Activated CD8-positive, alpha-beta T cell treated with anti-CD3 and anti-CD28 coated beads for 36 hours (primary cell): ENCODE results near the gene AKAP9. TPM values are rescaled to one million over a fixed set of nuclear protein-coding genes. Genes with fewer than 3 reads are reported as not detected.

Experiments
- ATAC-seq: fragments of 200-7000 bp; cut with Tn5 transposase; one replicate; pipeline ENCODE4 v1.10.0; 2021; ENCODE audit warnings: mild to moderate bottlenecking, moderate library complexity
- CTCF ChIA-PET: fragments of 350-600 bp; sonication (Branson Sonifier 250); formaldehyde crosslinking; loops from one replicate; lab custom pipeline; 2021; ENCODE audit warnings: antibody characterized with exemption; lab: Charles Lee
- POLR2A ChIA-PET: fragments of 350-600 bp; sonication (Branson Sonifier 250); formaldehyde crosslinking; loops from one replicate; lab custom pipeline; 2021; ENCODE audit warnings: antibody characterized with exemption; lab: Charles Lee
- DNase-seq: peaks from one replicate; pipeline ENCODE4 v3.0.0-alpha.2; 2020
- H3K27ac Mint-ChIP-seq: one replicate; pipeline ENCODE4 v1.8.0; 2021; ENCODE audit warnings: mild to moderate bottlenecking, mixed read lengths
- H3K27me3 Mint-ChIP-seq: one replicate; pipeline ENCODE4 v1.8.0; 2021; ENCODE audit warnings: mixed read lengths
- H3K36me3 Mint-ChIP-seq: one replicate; pipeline ENCODE4 v1.8.0; 2021; ENCODE audit warnings: low read depth, mixed read lengths
- H3K4me1 Mint-ChIP-seq: one replicate; pipeline ENCODE4 v1.8.0; 2021; ENCODE audit warnings: low read depth, mixed read lengths
- H3K4me3 Mint-ChIP-seq: one replicate; pipeline ENCODE4 v1.8.0; 2021; ENCODE audit warnings: mild to moderate bottlenecking, moderate library complexity, mixed read lengths
- H3K9me3 Mint-ChIP-seq: one replicate; pipeline ENCODE4 v1.8.0; 2021; ENCODE audit warnings: mixed read lengths
- CTCF ChIP-seq: fragments of 200-600 bp; IDR thresholded peaks from one replicate; pipeline ENCODE4 v1.8.0; 2022; ENCODE audit warnings: antibody characterized with exemption, mild to moderate bottlenecking
- intact Hi-C: fragments of 100-400 bp; cut with micrococcal nuclease; formaldehyde crosslinking; loops from one replicate; pipeline ENCODE4 v1.10.0; 2022
- total RNA-seq, 2 experiments: library from RNA; stranded (reverse); gene quantifications; one replicate each; pipeline ENCODE4 v1.2.3, GENCODE V29; 2021

Gene AKAP9
- total RNA-seq, 2 experiments from 2014 or later, result 24.8 to 28.4 TPM

DNA sequence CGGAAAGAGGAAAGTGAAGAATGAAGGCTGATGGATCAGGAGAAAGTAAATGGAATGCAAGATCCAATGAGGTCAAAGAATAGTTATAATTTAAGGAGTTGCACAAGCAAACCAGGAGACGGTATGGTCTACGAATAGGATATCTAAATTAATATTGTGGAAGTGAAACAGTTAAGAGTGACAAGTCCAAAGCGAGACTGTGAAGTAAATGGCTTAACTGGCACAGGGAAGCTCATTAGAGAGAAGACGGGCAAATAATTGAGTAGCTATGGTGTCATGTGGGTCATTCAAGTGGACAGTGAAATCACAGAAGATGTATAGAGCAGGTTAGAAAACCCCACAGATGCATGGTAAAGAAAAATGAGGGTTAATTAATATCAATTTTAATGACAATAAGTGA, 190.4 kb downstream of the AKAP9 start:
- Mint-ChIP-seq H3K4me3 (no peak overlapping the region), H3K36me3 (peaks cover 43% of the 10 kb centered on the region), H3K4me1 (peaks cover 29% of the 10 kb centered on the region), H3K9me3 (no peaks in the 10 kb centered on the region), H3K27ac (no peak overlapping the region), H3K27me3 (no peaks in the 10 kb centered on the region)
- ChIA-PET CTCF (no interaction called here), POLR2A (no interaction called here)
- no peak for ATAC-seq
- intact Hi-C loops, result no loop called here
- DNase-seq, result no peak
- no peak for TF ChIP-seq CTCF

DNA sequence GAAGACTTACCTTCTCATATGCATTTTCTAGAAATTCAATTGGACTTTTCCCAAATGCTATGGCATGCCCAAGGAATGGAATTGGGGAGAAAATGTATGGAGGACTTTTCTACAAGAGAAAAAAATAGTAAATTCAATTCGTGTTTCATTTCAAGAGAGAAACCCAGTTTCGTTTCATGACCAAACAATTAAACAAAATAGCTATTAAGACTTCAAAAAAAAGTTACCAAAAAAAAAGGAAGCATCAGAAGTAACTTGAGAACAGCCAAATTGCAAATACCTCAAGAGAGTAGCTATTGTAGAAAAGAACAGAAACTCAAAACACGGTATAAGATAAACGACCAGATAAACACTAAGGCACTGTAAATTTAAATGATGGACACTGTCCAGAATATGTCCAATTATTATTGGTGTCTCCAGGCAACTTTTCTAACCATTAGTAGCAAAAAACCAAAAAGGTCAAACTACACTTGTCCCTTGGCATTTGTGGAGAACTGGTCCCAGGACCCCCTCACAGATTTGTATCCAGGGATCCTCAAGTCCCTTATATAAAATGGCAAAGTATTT, 191.2 kb downstream of the AKAP9 start:
- ChIA-PET CTCF (no interaction called here), POLR2A (no interaction called here)
- H3K9me3 Mint-ChIP-seq, result no peaks in the 10 kb centered on the region
- peaks cover 29% of the 10 kb centered on the region for H3K4me1 Mint-ChIP-seq
- H3K36me3 Mint-ChIP-seq, result peaks cover 37% of the 10 kb centered on the region
- no peak for TF ChIP-seq CTCF
- DNase-seq (no peak), ATAC-seq (no peak)
- no peak overlapping the region for H3K27ac Mint-ChIP-seq
- H3K4me3 Mint-ChIP-seq, result peak overlapping the region; percentile 21
- intact Hi-C loops, result no loop called here
- no peaks in the 10 kb centered on the region for H3K27me3 Mint-ChIP-seq

GRCh38 chr7:92133133-92133736, 192.6 kb downstream of the AKAP9 start:
- Mint-ChIP-seq H3K27me3 (no peaks in the 10 kb centered on the region), H3K36me3 (peaks cover 27% of the 10 kb centered on the region), H3K9me3 (no peaks in the 10 kb centered on the region), H3K4me3 (peak overlapping the region; percentile 99), H3K4me1 (peaks cover 32% of the 10 kb centered on the region), H3K27ac (peak overlapping the region; percentile 100)
- DNase-seq (peak; percentile 3), ATAC-seq (peak; percentile 15)
- intact Hi-C loops, result no loop called here
- CTCF ChIA-PET, result interaction anchor here (0.7 to 1.4 kb wide), 8 partner anchors 9 to 395 kb away, joined by 3 to 8 read pairs (median 4); partner anchors contain the start of genes ANKIB1, GATAD1, KRIT1 and PEX1
- no peak for TF ChIP-seq CTCF
- POLR2A ChIA-PET, result interaction anchor here (0.8 to 1.2 kb wide), 3 partner anchors 10 to 113 kb away, joined by 3 to 6 read pairs (median 4); partner anchors contain the start of genes ANKIB1 and KRIT1

DNA sequence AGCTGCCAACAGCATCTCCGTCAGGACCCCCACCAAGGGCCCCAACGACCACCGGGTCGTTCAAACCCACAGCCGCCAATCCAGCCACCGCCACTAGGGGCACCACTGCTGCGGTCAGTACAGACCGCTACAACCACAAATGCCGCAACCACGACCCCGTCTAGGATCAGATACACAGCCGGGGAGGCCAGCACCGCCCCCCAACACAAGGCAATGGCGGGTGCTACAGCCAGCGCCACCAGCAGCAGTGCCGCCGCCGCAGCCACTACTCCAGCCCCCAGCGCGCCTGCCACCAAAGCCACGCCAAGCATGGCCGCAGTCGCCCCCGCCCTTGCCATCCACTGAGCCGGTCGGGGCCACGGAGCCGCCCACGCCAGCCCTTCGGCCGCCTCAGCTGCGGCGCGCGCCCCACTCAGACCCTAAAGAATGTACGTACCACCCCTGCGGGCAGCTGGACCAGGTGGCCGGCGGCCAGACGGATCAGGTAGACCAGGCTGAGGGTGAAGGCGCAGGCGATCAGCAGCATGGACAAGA, 193.1 kb downstream of the AKAP9 start:
- no peaks in the 10 kb centered on the region for H3K9me3 Mint-ChIP-seq
- H3K36me3 Mint-ChIP-seq, result peaks cover 27% of the 10 kb centered on the region
- DNase-seq (peak; percentile 75), ATAC-seq (peak; percentile 25)
- H3K4me3 Mint-ChIP-seq, result peak overlapping the region; percentile 99
- intact Hi-C loops, result no loop called here
- H3K4me1 Mint-ChIP-seq, result peaks cover 32% of the 10 kb centered on the region
- TF ChIP-seq CTCF, result peak; percentile 78
- peak overlapping the region; percentile 100 for H3K27ac Mint-ChIP-seq
- ChIA-PET CTCF (interaction anchor here (0.7 to 1.4 kb wide), 7 partner anchors 8 to 331 kb away, joined by 3 to 8 read pairs (median 4); partner anchors contain the start of genes ANKIB1, GATAD1, KRIT1 and MTERF1), POLR2A (interaction anchor here (0.7 to 1.6 kb wide), 7 partner anchors 8 to 313 kb away, joined by 3 to 6 read pairs (median 5); partner anchors contain the start of genes AKAP9, ANKIB1, GATAD1 and KRIT1)
- H3K27me3 Mint-ChIP-seq, result no peaks in the 10 kb centered on the region
